GM12865 (cell line): ENCODE results near the gene TMEM114.

Experiments used
- DNase-seq: peaks from one replicate; pipeline ENCODE4 v3.0.0; 2010; ENCODE audit warnings: low read depth
- H3K4me3 ChIP-seq: 2 replicates; pipeline ENCODE4 v1.5.1; 2011; ENCODE audit warnings: mild to moderate bottlenecking, low read depth, low read length, control low read depth
- TF ChIP-seq, protein P1 (sequence below): IDR thresholded peaks from 2 replicates; pipeline ENCODE4 v1.5.1; 2011; ENCODE audit warnings: low read length, control low read depth, low read depth, inconsistent platforms; ENCODE audit not compliant: insufficient read depth; ENCODE audit errors: missing control alignments

The TMEM114 gene

DNA sequence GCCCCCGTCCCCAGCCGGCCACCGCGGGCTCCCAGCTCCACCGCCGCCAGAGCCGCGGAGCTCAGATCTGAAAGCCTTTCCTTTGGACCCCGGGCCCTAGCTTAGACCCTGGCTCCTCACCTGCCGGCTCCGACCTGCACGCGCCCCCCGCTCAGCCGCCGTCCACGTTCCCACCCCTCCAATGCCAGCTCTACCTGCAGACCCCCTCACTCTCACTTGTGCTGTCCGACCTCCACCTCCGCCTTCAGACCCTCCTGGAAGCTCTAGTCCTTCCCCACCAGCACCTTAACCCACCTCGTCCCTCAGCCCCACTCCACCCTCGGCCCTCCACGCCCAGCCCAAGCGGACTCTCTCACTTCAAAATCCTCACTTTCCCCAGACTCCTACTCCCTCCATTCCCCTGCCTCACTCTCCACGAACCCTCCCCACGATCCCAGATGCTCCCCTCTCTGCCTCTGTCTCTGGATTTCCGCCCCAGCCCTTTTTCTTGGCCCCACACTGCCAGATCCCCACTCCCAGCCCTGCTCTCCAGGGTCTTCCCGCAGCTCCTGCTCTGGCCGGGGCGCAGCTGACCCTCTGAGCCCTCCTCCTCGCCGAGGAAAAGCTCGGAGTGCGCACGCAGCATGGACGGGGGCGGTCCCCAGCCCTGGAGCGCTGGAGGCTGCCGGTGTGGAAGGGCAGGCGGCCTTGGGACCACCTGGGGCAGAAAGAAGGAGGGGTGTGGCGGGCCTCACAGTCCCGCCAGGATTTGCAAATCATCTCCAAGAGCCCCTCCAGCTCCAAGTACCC lies at the start of gene TMEM114:
TMEM114 (minus strand) TSS at position 612 of the 789 bp plus-strand sequence. CDS start 673 bp downstream, outside the sequence.
- H3K4me3 ChIP-seq: no peak within 1 kb of the TSS
- TF ChIP-seq, protein P1, sequence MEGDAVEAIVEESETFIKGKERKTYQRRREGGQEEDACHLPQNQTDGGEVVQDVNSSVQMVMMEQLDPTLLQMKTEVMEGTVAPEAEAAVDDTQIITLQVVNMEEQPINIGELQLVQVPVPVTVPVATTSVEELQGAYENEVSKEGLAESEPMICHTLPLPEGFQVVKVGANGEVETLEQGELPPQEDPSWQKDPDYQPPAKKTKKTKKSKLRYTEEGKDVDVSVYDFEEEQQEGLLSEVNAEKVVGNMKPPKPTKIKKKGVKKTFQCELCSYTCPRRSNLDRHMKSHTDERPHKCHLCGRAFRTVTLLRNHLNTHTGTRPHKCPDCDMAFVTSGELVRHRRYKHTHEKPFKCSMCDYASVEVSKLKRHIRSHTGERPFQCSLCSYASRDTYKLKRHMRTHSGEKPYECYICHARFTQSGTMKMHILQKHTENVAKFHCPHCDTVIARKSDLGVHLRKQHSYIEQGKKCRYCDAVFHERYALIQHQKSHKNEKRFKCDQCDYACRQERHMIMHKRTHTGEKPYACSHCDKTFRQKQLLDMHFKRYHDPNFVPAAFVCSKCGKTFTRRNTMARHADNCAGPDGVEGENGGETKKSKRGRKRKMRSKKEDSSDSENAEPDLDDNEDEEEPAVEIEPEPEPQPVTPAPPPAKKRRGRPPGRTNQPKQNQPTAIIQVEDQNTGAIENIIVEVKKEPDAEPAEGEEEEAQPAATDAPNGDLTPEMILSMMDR: no peak
- no peak for DNase-seq

DNA sequence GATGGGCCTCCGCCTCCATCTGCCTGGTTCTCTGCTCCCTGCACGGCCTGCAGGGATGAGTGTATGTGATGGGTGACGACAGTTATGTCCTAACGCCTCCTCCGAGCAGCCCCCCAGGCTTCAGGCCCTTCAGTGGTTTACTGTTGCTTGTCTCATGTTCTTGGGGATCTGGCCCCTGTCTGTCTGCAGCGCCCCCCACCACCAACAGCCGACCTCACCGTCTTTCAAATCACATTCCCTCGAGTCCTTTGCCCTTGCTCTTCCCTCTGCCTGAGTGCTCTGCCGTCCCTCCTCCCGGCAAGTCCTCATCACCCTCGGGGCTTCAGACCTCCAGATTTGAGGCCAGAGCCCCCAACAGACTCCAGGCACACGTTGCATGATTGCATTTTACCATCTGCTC lies 49.4 kb upstream of the TMEM114 start:
- TF ChIP-seq, protein P1: no peak
- DNase-seq: no peak
- no peak overlapping the region for H3K4me3 ChIP-seq

DNA sequence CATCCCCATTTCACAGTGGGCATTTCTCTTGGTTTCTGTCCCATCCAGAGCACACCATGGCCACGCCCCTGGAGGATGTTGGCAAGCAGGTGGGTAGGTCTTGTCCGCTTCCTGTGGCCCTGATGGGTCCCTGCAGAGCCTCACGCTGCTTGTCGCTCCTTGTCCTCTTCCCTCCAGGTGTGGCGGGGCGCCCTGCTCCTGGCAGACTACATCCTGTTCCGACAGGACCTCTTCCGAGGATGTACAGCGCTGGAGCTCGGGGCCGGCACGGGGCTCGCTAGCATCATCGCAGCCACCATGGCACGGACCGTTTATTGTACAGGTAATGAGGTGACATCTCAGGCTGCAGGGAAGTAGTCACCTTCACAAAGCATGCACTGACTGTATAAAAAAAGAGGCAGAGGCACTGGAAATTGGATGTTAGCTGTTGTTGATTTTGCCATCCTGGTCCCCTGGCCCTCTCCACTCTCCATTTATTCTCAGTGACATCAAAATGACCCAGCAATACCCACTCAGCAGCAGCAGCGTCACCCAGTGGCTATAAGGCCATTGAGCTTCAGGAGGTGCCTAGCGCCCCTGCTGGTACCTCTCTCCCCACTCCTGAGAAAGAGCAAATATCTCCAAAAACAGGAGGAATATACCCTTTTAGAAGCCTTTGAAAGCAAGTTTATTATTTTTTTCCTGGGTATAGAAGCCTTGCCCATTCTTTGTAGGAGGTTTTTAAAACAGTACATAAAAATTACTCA lies 44.9 kb upstream of the TMEM114 start:
- TF ChIP-seq, protein P1: no peak
- no peak overlapping the region for H3K4me3 ChIP-seq
- no peak for DNase-seq

DNA sequence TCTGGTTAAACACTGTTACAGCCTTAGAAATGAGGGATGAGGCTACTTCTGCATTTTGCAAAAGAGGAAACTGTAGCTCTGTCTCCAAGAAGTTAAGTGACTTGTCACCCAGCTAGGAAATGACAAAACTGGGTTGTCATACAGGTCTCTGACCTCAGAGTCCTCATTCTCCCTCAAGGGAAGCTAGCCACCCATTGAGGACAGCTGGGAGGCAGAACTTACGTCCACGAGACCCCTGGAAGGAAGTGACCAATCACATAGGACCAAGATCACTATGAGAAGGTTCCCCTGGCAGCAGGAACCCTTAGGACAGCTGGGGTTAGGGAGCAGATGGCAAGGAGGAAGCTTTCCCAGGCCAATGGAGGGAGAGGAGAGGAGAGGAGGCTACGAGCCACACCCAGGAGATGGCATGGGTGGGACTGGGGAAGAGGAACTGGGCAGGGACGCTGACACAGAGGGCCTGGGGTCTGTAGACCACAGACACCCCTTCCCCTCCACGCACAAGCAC lies 42.4 kb upstream of the TMEM114 start:
- no peak for DNase-seq
- no peak overlapping the region for H3K4me3 ChIP-seq
- TF ChIP-seq, protein P1: no peak

DNA sequence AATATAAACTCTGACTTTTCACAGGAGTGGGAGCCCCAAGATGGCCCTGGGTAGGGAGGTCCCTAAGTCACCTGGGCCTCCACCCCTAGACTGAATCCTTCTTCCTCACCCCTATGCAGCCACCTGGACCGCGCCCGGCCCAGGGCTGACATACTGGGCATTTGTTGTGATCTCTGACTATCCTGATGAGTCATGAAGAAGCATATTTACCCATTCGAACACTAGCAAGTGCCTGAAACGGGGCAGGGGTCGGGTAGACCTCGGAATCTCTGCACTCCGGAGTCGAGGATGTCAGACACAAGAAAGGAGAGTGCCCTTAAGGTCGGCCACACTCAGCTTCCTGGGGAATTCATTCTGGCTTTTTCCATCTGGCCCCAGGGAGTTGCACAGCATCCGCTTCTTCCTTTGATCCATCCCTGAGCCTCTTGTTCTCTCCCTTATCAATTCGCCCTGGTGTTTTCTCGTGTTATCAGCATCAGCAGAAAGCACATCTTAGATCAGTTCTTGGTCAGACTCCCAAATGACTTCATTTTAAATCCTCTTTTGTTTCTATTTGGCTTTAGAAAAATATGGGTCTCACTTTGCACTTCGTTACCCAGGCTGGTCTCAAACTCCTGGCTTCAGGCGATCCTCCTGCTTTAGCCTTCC lies 41.6 kb upstream of the TMEM114 start:
- TF ChIP-seq, protein P1: no peak
- no peak overlapping the region for H3K4me3 ChIP-seq
- DNase-seq: no peak

DNA sequence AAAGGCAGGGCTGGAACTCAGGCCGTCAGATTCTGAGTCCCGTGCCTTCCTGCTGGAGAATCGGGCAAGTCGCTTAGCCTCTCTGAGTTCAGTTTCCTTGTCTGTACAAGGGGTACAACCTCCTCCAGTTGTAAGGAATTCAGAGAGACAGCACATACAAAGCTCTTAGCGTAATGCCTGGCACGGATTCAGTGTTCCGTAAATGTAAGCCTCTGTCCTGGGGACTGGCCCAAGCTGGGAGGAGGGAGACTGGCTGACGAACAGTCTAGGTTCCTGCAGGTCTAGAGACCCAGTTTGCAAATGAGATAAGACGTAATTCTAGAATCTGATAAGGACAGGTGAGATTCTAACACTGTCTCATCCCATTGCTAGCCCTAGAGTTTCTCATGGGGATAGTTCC lies 41.1 kb upstream of the TMEM114 start:
- TF ChIP-seq, protein P1: no peak
- no peak overlapping the region for H3K4me3 ChIP-seq
- DNase-seq: no peak
